CD4-positive, alpha-beta memory T cell (primary cell): ENCODE data around the gene DLGAP4. TPM values are rescaled to one million over a fixed set of nuclear protein-coding genes. Genes with fewer than 3 reads are reported as not detected.

Source experiments
- CTCF ChIA-PET: fragments of 350-600 bp; sonication (Branson Sonifier 250); formaldehyde crosslinking; loops from one replicate; lab custom pipeline; 2021; ENCODE audit warnings: inconsistent platforms; ENCODE audit not compliant: partially characterized antibody; lab: Charles Lee
- POLR2A ChIA-PET: fragments of 350-600 bp; sonication (Branson Sonifier 250); formaldehyde crosslinking; loops from one replicate; lab custom pipeline; 2021; ENCODE audit not compliant: partially characterized antibody; lab: Charles Lee
- DNase-seq, 5 donors: peaks; one replicate each; pipeline versions ENCODE4 v3.0.0 to v3.0.0-alpha.2; 2020 to 2022; ENCODE audit warnings: mixed read lengths in 1 of 5
- H3K27ac ChIP-seq: one replicate; pipeline ENCODE4 v1.7.0; 2013; ENCODE audit warnings: low read depth, low read length
- H3K27me3 ChIP-seq: 2 replicates; pipeline ENCODE4 v1.7.0; 2013; ENCODE audit warnings: mild to moderate bottlenecking, low read length, moderate library complexity; ENCODE audit not compliant: insufficient read depth
- H3K36me3 ChIP-seq: 2 replicates; pipeline ENCODE4 v1.7.0; 2013; ENCODE audit warnings: mild to moderate bottlenecking, low read length, moderate library complexity; ENCODE audit not compliant: insufficient read depth
- H3K4me1 ChIP-seq: 2 replicates; pipeline ENCODE4 v1.7.0; 2013; ENCODE audit warnings: mild to moderate bottlenecking, low read length, moderate library complexity; ENCODE audit not compliant: insufficient read depth
- H3K4me3 ChIP-seq, 2 donors: one replicate each; pipeline ENCODE4 v1.7.0; 2013; ENCODE audit warnings: low read length in 2 of 2, mild to moderate bottlenecking in 1 of 2
- H3K9me3 ChIP-seq, 2 donors: one replicate each; pipeline ENCODE4 v1.7.0; 2013; ENCODE audit warnings: low read length in 2 of 2, control low read depth in 1 of 2; ENCODE audit not compliant: control insufficient read depth in 1 of 2
- H3K27ac Mint-ChIP-seq, 7 donors: one replicate each; pipeline ENCODE4 v1.8.0; 2020 to 2021; ENCODE audit warnings: mixed read lengths in 7 of 7, mild to moderate bottlenecking in 6 of 7, inconsistent platforms in 3 of 7, moderate library complexity in 3 of 7
- H3K27me3 Mint-ChIP-seq, 2 donors: one replicate each; pipeline ENCODE4 v1.8.0; 2020 to 2021; ENCODE audit warnings: mixed read lengths in 2 of 2
- H3K36me3 Mint-ChIP-seq, 2 donors: one replicate each; pipeline ENCODE4 v1.8.0; 2020 to 2021; ENCODE audit warnings: mixed read lengths in 2 of 2, inconsistent platforms in 1 of 2, mild to moderate bottlenecking in 1 of 2
- H3K4me1 Mint-ChIP-seq, 4 donors: one replicate each; pipeline ENCODE4 v1.8.0; 2020 to 2021; ENCODE audit warnings: mixed read lengths in 4 of 4, mild to moderate bottlenecking in 1 of 4
- H3K4me3 Mint-ChIP-seq, 8 donors: one replicate each; pipeline ENCODE4 v1.8.0; 2020 to 2021; ENCODE audit warnings: mixed read lengths in 8 of 8, mild to moderate bottlenecking in 7 of 8, moderate library complexity in 6 of 8, inconsistent platforms in 3 of 8
- H3K9me3 Mint-ChIP-seq, 8 donors: one replicate each; pipeline ENCODE4 v1.8.0; 2020 to 2021; ENCODE audit warnings: mixed read lengths in 8 of 8, mild to moderate bottlenecking in 5 of 8, inconsistent platforms in 3 of 8, moderate library complexity in 1 of 8
- intact Hi-C: fragments of 100-400 bp; cut with micrococcal nuclease; formaldehyde crosslinking; loops from one replicate; pipeline ENCODE4 v1.15.1; 2023
- polyA plus RNA-seq, 2 donors: library from polyadenylated mRNA; unstranded; fragments of 300-500 nt; fragmentation: Illumina TruSeq; gene quantifications; one replicate each; pipeline ENCODE4 v1.2.3, GENCODE V29; 2021
- total RNA-seq, 2 experiments: library from RNA; stranded (reverse); gene quantifications; one replicate each; pipeline ENCODE4 v1.2.3, GENCODE V29; 2021

The DLGAP4 gene
- total and polyA plus RNA-seq, 4 experiments from 2014 or later, result 13.3 to 50.2 (median 31.0) TPM

DNA sequence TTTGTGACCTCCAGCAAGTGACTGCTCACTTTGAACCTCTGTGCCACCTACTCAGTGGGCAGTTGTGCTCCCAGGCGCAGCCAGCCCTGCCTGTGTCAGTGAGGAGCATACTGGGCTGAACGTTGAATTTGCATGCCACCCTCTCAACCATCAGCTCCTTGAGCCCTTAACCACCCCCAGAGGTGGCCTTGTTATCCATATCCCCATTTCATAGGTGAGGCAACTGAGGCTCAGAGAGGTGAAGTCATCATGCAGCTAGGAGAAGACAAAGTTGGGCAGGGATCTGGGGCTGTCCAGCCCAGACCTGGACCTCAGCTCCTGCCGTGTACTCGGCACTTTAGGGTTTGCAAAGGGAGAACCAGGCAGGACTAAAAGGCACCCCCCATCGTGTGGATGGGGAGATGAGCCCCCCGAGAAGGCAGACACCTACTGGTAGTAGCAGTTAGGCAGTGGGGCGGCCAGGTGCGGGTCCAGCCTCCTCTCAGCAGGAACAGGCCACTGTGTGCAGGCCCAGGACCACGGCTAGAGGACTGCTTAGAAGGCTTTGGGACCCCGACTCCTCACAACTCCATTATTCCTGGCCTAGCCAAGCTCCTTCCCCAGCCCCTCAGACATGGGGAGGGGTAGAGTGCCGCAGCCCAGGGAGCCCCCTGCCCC lies 134.4 kb downstream of the DLGAP4 start:
- no peaks in the 10 kb centered on the region for H3K9me3 ChIP-seq
- H3K4me3 ChIP-seq, result no peak overlapping the region
- Mint-ChIP-seq H3K36me3 (no peaks in the 10 kb centered on the region), H3K27ac (peak overlapping the region in 2 of 7 donors; percentile 32 to 47), H3K27me3 (peaks cover 0 to 1% of the 10 kb centered on the region in 2 donors), H3K4me1 (peaks cover 2 to 13% (median 4%) of the 10 kb centered on the region in 4 donors), H3K9me3 (no peaks in the 10 kb centered on the region), H3K4me3 (no peak overlapping the region)
- CTCF ChIA-PET, result interaction anchor here (0.8 to 3.6 kb wide), 8 partner anchors 8 to 446 kb away, joined by 3 to 58 read pairs (median 6); no protein-coding TSS in a partner anchor
- no peaks in the 10 kb centered on the region for H3K36me3 ChIP-seq
- no peaks in the 10 kb centered on the region for H3K27me3 ChIP-seq
- H3K27ac ChIP-seq, result no peak overlapping the region
- intact Hi-C loops, result no loop called here
- no peaks in the 10 kb centered on the region for H3K4me1 ChIP-seq
- no peak for DNase-seq
- POLR2A ChIA-PET, result no interaction called here

DNA sequence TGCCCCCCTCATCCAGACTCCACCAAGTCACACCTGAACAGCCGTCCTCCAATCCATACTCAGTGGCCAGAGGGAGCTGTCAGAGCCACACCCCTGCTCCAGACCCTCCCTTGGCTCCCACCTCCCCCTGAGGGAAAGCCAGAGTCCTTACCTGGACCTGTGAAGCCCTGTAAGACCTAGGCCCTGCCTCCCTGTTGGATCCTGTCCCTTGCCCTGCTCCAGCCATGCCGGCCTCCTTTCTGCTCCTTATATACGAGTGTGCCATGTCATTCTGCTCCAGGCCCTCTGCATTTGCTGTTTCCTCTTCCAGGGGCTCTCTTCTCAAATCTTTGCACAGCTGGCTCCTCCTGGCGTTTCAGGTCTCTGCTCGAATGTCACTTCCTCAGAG lies 134.9 kb downstream of the DLGAP4 start:
- Mint-ChIP-seq H3K4me1 (peaks cover 2 to 13% (median 4%) of the 10 kb centered on the region in 4 donors), H3K9me3 (no peaks in the 10 kb centered on the region), H3K27ac (peak overlapping the region in 1 of 7 donors; percentile 3), H3K4me3 (no peak overlapping the region), H3K27me3 (peaks cover 0 to 6% of the 10 kb centered on the region in 2 donors), H3K36me3 (no peaks in the 10 kb centered on the region)
- Histone ChIP-seq H3K4me1 (no peaks in the 10 kb centered on the region), H3K4me3 (no peak overlapping the region), H3K36me3 (no peaks in the 10 kb centered on the region), H3K27me3 (no peaks in the 10 kb centered on the region), H3K27ac (no peak overlapping the region), H3K9me3 (no peaks in the 10 kb centered on the region)
- ChIA-PET CTCF (interaction anchor here (1.5 to 3.6 kb wide), 3 partner anchors 227 to 446 kb away, joined by 3 to 58 read pairs (median 10); no protein-coding TSS in a partner anchor), POLR2A (no interaction called here)
- intact Hi-C loops, result no loop called here
- no peak for DNase-seq

DNA sequence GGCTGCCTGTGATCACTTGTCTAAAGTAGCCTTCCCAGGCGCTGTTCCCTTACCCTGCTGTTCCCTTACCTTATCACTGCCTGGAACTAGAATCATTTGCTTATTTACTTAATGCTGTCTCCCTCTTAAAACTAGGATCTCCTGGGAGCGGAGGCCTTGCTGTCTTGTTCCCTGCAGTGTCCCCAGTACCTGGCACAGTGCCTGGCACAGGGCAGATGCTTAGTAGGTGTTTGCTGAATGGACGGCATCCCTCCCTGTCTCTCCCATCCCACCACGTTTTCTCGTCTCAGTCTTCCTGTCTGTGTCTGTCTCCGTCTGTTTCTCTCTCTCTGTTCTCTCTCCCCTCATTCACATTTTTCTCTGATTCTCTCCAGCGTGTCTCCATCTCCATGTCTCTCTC lies 135.3 kb downstream of the DLGAP4 start:
- Mint-ChIP-seq H3K36me3 (no peaks in the 10 kb centered on the region), H3K27ac (peak overlapping the region in 1 of 7 donors; percentile 12), H3K27me3 (peaks cover 0 to 9% of the 10 kb centered on the region in 2 donors), H3K4me3 (no peak overlapping the region), H3K9me3 (no peaks in the 10 kb centered on the region), H3K4me1 (peaks cover 2 to 13% (median 4%) of the 10 kb centered on the region in 4 donors)
- H3K27me3 ChIP-seq, result no peaks in the 10 kb centered on the region
- no peaks in the 10 kb centered on the region for H3K36me3 ChIP-seq
- intact Hi-C loops, result no loop called here
- H3K4me3 ChIP-seq, result no peak overlapping the region
- CTCF ChIA-PET, result interaction anchor here (1.5 kb wide), 1 partner anchor 447 kb away, joined by 3 read pairs; no protein-coding TSS in a partner anchor
- H3K4me1 ChIP-seq, result no peaks in the 10 kb centered on the region
- H3K9me3 ChIP-seq, result no peaks in the 10 kb centered on the region
- no peak for DNase-seq
- POLR2A ChIA-PET, result no interaction called here
- no peak overlapping the region for H3K27ac ChIP-seq

DNA sequence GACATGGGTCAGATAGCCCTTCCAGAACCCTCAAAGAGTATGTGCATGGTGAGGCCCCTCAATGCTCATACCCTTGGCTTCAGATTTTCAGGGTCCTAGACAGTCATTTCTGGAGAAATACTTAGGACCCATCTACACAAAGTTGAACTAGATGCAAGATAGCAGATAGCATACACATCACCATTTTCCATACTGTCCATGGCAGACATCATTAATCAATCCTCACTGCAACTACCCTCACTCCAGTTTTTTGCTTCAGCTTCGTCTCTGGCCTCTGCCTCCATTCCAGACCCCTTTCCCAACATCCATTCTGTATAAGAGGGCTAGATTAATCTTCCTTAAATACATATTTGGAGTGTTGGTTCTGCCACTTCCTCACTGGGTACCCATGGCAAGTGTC lies 139.7 kb downstream of the DLGAP4 start:
- Mint-ChIP-seq H3K36me3 (no peaks in the 10 kb centered on the region), H3K4me3 (no peak overlapping the region), H3K9me3 (no peaks in the 10 kb centered on the region), H3K27ac (no peak overlapping the region), H3K4me1 (no peaks in the 10 kb centered on the region), H3K27me3 (peaks cover 0 to 9% of the 10 kb centered on the region in 2 donors)
- Histone ChIP-seq H3K27ac (no peak overlapping the region), H3K4me1 (no peaks in the 10 kb centered on the region), H3K27me3 (no peaks in the 10 kb centered on the region), H3K9me3 (no peaks in the 10 kb centered on the region), H3K4me3 (no peak overlapping the region), H3K36me3 (no peaks in the 10 kb centered on the region)
- POLR2A ChIA-PET, result no interaction called here
- intact Hi-C loops, result no loop called here
- CTCF ChIA-PET, result no interaction called here
- no peak for DNase-seq

DNA sequence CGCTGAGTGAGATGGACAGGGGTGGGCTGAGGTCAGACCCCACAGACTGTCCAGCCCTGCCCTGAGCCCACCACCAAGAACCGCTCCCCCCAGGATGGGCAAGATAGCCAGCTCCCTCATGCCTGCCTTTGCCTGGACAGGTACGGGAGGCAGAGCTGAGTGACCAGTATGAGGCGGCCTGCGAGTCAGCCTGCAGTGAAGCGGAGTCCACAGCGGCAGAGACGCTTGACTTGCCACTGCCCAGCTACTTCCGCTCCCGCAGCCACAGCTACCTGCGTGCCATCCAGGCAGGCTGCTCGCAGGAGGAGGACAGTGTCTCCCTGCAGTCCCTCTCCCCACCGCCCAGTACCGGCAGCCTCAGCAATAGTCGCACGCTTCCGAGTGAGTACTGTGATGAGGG lies 140.4 kb downstream of the DLGAP4 start:
- H3K36me3 Mint-ChIP-seq, result no peaks in the 10 kb centered on the region
- no peak overlapping the region for H3K4me3 Mint-ChIP-seq
- CTCF ChIA-PET, result interaction anchor here (0.6 kb wide), 1 partner anchor 11 kb away, joined by 4 read pairs; no protein-coding TSS in a partner anchor
- no peak overlapping the region for H3K27ac Mint-ChIP-seq
- no peak overlapping the region for H3K4me3 ChIP-seq
- no peaks in the 10 kb centered on the region for H3K27me3 ChIP-seq
- POLR2A ChIA-PET, result no interaction called here
- no peak for DNase-seq
- H3K27ac ChIP-seq, result no peak overlapping the region
- no peaks in the 10 kb centered on the region for H3K4me1 ChIP-seq
- H3K9me3 ChIP-seq, result no peaks in the 10 kb centered on the region
- H3K36me3 ChIP-seq, result no peaks in the 10 kb centered on the region
- H3K9me3 Mint-ChIP-seq, result no peaks in the 10 kb centered on the region
- no peaks in the 10 kb centered on the region for H3K4me1 Mint-ChIP-seq
- H3K27me3 Mint-ChIP-seq, result peaks cover 0 to 9% of the 10 kb centered on the region in 2 donors
- intact Hi-C loops, result no loop called here

DNA sequence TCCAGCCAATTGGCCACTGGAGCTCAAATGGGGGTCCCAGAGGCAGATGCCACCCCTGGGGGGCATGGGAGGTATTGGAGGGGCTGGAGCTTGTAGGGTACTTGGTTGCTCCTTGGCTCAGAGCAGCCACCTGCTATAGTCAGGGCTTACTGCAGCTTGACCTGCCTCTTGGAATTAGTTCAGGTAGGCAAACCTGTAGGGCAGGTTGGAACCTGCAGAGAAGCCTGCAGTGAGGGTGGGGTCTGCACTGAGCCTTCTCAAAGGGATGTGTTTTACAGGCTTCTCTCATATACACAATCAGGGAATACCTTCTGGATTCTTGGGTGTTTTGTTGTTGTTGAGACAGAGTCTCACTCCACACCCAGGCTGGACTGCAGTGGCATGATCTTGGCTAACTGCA lies 141.0 kb downstream of the DLGAP4 start:
- DNase-seq, result no peak
- no peaks in the 10 kb centered on the region for H3K36me3 ChIP-seq
- H3K9me3 ChIP-seq, result no peaks in the 10 kb centered on the region
- no peaks in the 10 kb centered on the region for H3K36me3 Mint-ChIP-seq
- no peaks in the 10 kb centered on the region for H3K4me1 ChIP-seq
- H3K4me1 Mint-ChIP-seq, result no peaks in the 10 kb centered on the region
- no peaks in the 10 kb centered on the region for H3K27me3 ChIP-seq
- no peak overlapping the region for H3K27ac ChIP-seq
- no peak overlapping the region for H3K27ac Mint-ChIP-seq
- ChIA-PET CTCF (interaction anchor here (0.6 kb wide), 1 partner anchor 10 kb away, joined by 4 read pairs; no protein-coding TSS in a partner anchor), POLR2A (no interaction called here)
- H3K27me3 Mint-ChIP-seq, result peaks cover 0 to 9% of the 10 kb centered on the region in 2 donors
- no peak overlapping the region for H3K4me3 ChIP-seq
- H3K4me3 Mint-ChIP-seq, result no peak overlapping the region
- intact Hi-C loops, result no loop called here
- H3K9me3 Mint-ChIP-seq, result no peaks in the 10 kb centered on the region

DNA sequence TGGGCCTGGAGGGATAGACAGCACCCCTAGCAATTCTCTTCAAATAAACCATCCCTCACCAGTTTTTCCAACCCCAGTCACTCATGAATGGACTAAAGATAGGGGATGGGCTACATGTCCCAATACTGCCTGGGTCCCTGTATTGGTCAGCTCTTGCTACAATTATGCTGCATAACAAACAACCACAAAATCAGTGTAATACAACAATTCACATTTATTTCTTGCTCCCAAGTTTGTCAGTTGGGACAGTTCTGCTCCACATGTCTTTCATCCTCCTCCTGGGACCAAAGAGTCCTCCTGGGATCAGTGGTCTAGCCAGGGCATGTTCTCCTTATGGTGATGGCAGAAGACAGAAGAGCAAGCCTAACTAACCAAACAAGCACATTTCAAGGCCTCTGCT lies 143.5 kb downstream of the DLGAP4 start:
- Histone ChIP-seq H3K36me3 (no peaks in the 10 kb centered on the region), H3K4me3 (no peak overlapping the region), H3K27ac (no peak overlapping the region), H3K4me1 (no peaks in the 10 kb centered on the region), H3K27me3 (no peaks in the 10 kb centered on the region), H3K9me3 (no peaks in the 10 kb centered on the region)
- Mint-ChIP-seq H3K4me3 (no peak overlapping the region), H3K4me1 (no peaks in the 10 kb centered on the region), H3K36me3 (no peaks in the 10 kb centered on the region), H3K9me3 (no peaks in the 10 kb centered on the region), H3K27ac (no peak overlapping the region), H3K27me3 (peaks cover 3 to 9% of the 10 kb centered on the region in 2 donors)
- no peak for DNase-seq
- intact Hi-C loops, result no loop called here
- CTCF ChIA-PET, result interaction anchor here (2.4 kb wide), 1 partner anchor 12 kb away, joined by 19 read pairs; no protein-coding TSS in a partner anchor
- POLR2A ChIA-PET, result no interaction called here
